Peyer's patch (tissue), 4 donors: Measurements from ENCODE around the gene PRMT9. TPM values are rescaled to one million over a fixed set of nuclear protein-coding genes. Genes with fewer than 3 reads are reported as not detected.

Source experiments
- DNase-seq, 3 donors: peaks; one replicate each; pipeline ENCODE4 v3.0.0-alpha.2; 2017 to 2019
- H3K27ac ChIP-seq, 4 donors: fragments of 200-600 bp; sonication (generic); one replicate each; pipeline ENCODE4 v1.5.1; 2016 to 2019
- H3K27me3 ChIP-seq, 2 donors: fragments of 200-600 bp; sonication (generic); one replicate each; pipeline ENCODE4 v1.5.1; 2019
- H3K36me3 ChIP-seq, 3 donors: fragments of 200-600 bp; sonication (generic); one replicate each; pipeline ENCODE4 v1.5.1; 2016 to 2019
- H3K4me1 ChIP-seq, 4 donors: fragments of 200-600 bp; sonication (generic); one replicate each; pipeline ENCODE4 v1.5.1; 2016 to 2019
- H3K4me3 ChIP-seq, 4 donors: fragments of 200-600 bp; sonication (generic); 1 replicate in 3 of 4; 2 replicates in 1 of 4; pipeline ENCODE4 v1.5.1; 2016 to 2019; ENCODE audit warnings: mild to moderate bottlenecking in 1 of 4
- H3K9me3 ChIP-seq, 4 donors: fragments of 200-600 bp; sonication (generic); one replicate each; pipeline ENCODE4 v1.5.1; 2016 to 2019; ENCODE audit warnings: mild to moderate bottlenecking in 1 of 4
- POLR2A ChIP-seq, 2 donors: fragments of 450-650 bp; IDR thresholded peaks; one replicate each; pipeline ENCODE4 v1.5.1; 2017; ENCODE audit warnings: antibody characterized with exemption in 2 of 2, mild to moderate bottlenecking in 2 of 2, moderate library complexity in 2 of 2
- total RNA-seq, 4 donors: library from RNA; depleted of rRNA; stranded (reverse); fragments of >200 nt; gene quantifications; one replicate each; pipeline ENCODE4 v1.1.0, GENCODE V29; 2016
- TF ChIP-seq, protein P1 (sequence below), 6 experiments: fragments of 450-650 bp in 4 of 6; fragments of 200-600 bp in 2 of 6; sonication (generic) in 1 of 6; IDR thresholded peaks; one replicate each; pipeline ENCODE4 v1.5.1; 2017 to 2019; ENCODE audit warnings: antibody characterized with exemption in 6 of 6, mild to moderate bottlenecking in 3 of 6, moderate library complexity in 1 of 6

Gene PRMT9
- total RNA-seq, 4 donors from 2014 or later: 5.4 to 9.9 (median 7.8) TPM

DNA sequence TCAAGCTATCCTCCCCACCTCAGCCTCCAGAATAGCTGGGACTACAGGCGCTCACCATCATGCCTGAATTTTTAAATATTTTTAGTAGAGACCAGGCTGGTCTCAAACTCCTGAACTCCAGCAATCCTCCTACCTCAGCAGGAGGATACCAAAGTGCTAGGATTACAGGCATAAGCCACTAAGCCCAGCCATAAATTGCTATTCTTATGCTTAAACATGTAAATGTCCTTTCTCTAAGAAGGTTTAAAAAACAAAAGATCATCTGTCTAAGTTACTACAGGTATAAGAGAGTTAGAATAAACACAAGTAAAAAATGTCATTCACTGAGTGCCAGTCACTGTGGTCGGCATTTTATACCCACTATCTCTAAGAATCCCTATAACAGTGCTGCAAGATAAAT lies 28.3 kb downstream of the PRMT9 start:
- TF ChIP-seq POLR2A (IDR thresholded peaks at IDR 0.05): no peak
- TF ChIP-seq, protein P1, sequence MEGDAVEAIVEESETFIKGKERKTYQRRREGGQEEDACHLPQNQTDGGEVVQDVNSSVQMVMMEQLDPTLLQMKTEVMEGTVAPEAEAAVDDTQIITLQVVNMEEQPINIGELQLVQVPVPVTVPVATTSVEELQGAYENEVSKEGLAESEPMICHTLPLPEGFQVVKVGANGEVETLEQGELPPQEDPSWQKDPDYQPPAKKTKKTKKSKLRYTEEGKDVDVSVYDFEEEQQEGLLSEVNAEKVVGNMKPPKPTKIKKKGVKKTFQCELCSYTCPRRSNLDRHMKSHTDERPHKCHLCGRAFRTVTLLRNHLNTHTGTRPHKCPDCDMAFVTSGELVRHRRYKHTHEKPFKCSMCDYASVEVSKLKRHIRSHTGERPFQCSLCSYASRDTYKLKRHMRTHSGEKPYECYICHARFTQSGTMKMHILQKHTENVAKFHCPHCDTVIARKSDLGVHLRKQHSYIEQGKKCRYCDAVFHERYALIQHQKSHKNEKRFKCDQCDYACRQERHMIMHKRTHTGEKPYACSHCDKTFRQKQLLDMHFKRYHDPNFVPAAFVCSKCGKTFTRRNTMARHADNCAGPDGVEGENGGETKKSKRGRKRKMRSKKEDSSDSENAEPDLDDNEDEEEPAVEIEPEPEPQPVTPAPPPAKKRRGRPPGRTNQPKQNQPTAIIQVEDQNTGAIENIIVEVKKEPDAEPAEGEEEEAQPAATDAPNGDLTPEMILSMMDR (IDR thresholded peaks at IDR 0.05): no peak
- no peaks in the 10 kb centered on the region for H3K4me1 ChIP-seq
- H3K27me3 ChIP-seq: no peaks in the 10 kb centered on the region
- no peak overlapping the region for H3K27ac ChIP-seq
- no peak for DNase-seq
- H3K36me3 ChIP-seq: peaks cover 0 to 35% (median 0%) of the 10 kb centered on the region in 3 donors
- H3K9me3 ChIP-seq: no peaks in the 10 kb centered on the region
- H3K4me3 ChIP-seq: no peak overlapping the region

DNA sequence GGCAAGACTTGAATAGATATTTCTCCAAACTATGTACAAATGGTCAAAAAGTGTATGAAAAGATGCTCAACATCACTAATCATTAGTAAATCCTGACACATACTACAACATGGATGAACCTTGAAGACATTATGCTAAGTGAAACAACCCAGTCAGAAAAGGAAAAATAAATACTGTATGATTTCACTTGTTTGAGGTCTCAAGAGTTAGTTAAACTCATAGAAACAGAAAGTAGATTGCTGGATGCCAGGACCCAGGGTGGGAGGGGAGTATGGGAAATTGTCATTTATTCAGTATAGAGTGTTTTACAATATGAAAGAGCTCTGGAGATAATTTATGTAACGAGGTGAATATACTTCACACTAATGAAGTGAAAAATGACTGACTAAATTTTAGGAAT lies 32.4 kb downstream of the PRMT9 start:
- TF ChIP-seq POLR2A (IDR thresholded peaks at IDR 0.05): no peak
- TF ChIP-seq, protein P1 (IDR thresholded peaks at IDR 0.05): no peak
- no peaks in the 10 kb centered on the region for H3K9me3 ChIP-seq
- H3K4me3 ChIP-seq: no peak overlapping the region
- H3K27me3 ChIP-seq: no peaks in the 10 kb centered on the region
- DNase-seq: no peak
- H3K27ac ChIP-seq: no peak overlapping the region
- H3K4me1 ChIP-seq: no peaks in the 10 kb centered on the region
- peaks cover 0 to 19% (median 0%) of the 10 kb centered on the region in 3 donors for H3K36me3 ChIP-seq

DNA sequence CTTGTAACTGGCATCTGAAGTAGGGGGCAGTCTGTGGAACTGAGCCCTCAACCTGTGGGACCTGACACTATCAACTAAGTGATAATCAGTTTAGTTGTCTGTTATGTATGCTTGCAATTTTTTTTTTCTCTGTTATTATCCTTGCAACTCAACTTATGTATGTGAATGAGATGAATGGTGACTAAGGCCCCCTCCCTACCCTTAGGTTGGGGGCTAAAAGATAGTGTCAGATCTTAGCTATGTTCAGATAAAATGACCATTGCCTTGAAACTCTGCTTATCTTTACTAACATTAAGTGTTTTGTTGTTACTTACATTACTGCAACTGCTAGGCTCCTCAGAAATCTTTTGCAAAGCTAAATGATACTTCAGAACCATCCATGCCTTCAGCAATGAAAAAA lies 35.3 kb downstream of the PRMT9 start:
- H3K9me3 ChIP-seq: no peaks in the 10 kb centered on the region
- H3K4me1 ChIP-seq: no peaks in the 10 kb centered on the region
- H3K36me3 ChIP-seq: peaks cover 0 to 14% (median 0%) of the 10 kb centered on the region in 3 donors
- no peak for DNase-seq
- no peaks in the 10 kb centered on the region for H3K27me3 ChIP-seq
- H3K27ac ChIP-seq: no peak overlapping the region
- no peak for TF ChIP-seq POLR2A (IDR thresholded peaks at IDR 0.05)
- TF ChIP-seq, protein P1 (IDR thresholded peaks at IDR 0.05): no peak
- no peak overlapping the region for H3K4me3 ChIP-seq

DNA sequence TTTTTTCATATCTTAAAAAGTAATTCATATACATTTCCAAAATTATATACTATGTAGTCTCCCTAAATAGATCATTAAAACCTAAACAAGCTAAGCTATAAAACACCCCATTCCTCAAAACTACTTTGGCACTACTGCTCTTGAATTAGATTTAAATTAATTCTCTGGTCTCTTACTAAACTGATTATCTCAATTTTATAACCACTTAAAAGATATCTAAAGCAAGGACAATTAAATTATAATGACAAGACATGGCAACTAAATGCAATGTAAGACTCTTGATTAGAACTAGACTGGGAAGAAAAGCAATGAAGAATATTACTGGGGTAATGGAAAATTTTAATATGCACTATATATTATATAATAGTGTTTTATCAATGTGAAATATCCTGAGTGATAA lies 38.9 kb downstream of the PRMT9 start:
- Histone ChIP-seq H3K27ac (no peak overlapping the region), H3K27me3 (no peaks in the 10 kb centered on the region), H3K4me1 (no peaks in the 10 kb centered on the region), H3K4me3 (no peak overlapping the region), H3K9me3 (no peaks in the 10 kb centered on the region), H3K36me3 (peaks cover 0 to 21% (median 0%) of the 10 kb centered on the region in 3 donors)
- DNase-seq: no peak
- no peak for TF ChIP-seq POLR2A (IDR thresholded peaks at IDR 0.05)
- TF ChIP-seq, protein P1 (IDR thresholded peaks at IDR 0.05): no peak

DNA sequence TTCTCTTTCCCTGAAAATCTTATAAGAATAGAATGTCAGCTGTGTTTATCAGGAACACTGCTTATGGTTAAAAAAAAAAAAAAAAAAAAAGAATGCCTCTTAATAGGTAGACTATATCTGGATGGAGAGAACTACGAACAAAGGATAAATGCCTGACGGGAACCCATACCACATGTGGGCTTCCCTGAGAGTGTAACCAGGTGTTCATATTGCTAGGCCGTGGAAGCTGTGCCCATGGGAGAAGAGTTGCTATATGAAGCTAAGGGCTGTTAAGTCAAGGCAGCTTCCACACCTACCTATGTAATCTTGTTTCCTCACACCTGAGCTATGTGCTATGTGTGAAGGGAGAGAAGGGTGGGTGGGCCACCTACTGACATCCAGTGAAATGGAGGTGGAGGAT lies 39.5 kb downstream of the PRMT9 start:
- H3K27me3 ChIP-seq: no peaks in the 10 kb centered on the region
- no peak for DNase-seq
- peaks cover 0 to 21% (median 0%) of the 10 kb centered on the region in 3 donors for H3K36me3 ChIP-seq
- no peak overlapping the region for H3K27ac ChIP-seq
- no peak for TF ChIP-seq POLR2A (IDR thresholded peaks at IDR 0.05)
- TF ChIP-seq, protein P1 (IDR thresholded peaks at IDR 0.05): no peak
- H3K9me3 ChIP-seq: no peaks in the 10 kb centered on the region
- H3K4me1 ChIP-seq: no peaks in the 10 kb centered on the region
- no peak overlapping the region for H3K4me3 ChIP-seq

DNA sequence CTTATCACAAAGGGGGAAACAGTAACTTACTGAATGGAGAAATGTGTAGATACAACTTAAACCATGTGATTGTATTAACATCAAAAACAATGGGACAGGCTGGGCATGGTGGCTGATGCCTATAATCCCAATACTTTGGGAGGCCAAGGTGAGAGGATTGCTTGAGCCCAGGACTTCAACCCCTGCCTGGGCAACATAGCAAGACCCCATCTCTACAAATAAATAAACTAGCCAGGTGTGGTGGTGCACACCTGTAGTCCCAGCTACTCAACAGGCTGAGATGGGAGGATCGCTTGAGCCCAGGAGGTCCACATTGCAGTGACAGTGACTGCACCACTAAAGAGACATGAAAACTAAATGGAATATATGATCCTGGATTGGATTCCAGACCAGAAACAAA lies 40.3 kb downstream of the PRMT9 start:
- TF ChIP-seq POLR2A (IDR thresholded peaks at IDR 0.05): no peak
- TF ChIP-seq, protein P1 (IDR thresholded peaks at IDR 0.05): no peak
- H3K4me3 ChIP-seq: no peak overlapping the region
- no peak overlapping the region for H3K27ac ChIP-seq
- H3K27me3 ChIP-seq: no peaks in the 10 kb centered on the region
- no peak for DNase-seq
- no peaks in the 10 kb centered on the region for H3K4me1 ChIP-seq
- H3K36me3 ChIP-seq: peaks cover 0 to 20% (median 0%) of the 10 kb centered on the region in 3 donors
- H3K9me3 ChIP-seq: no peaks in the 10 kb centered on the region
